G401 (cell line): ENCODE measurements around the gene IL1RL1. TPM values are rescaled to one million over a fixed set of nuclear protein-coding genes. Genes with fewer than 3 reads are reported as not detected.
A peak's percentile ranks its signal among the peaks of the same experiment; 100 is the strongest.
"Not testable (repeated sequence)": the region's sequence is repeated elsewhere in the genome, so short reads cannot be mapped to it uniquely, and the experiment has no call there.

Source experiments
- DNase-seq: peaks from one replicate; pipeline ENCODE4 v3.0.0-alpha.2; 2015; ENCODE audit warnings: low spot score
- in situ Hi-C: cut with HindIII; loops from 2 replicates; pipeline ENCODE4 v1.10.0; 2016; ENCODE audit warnings: low sequenced_read_pairs, mixed read lengths
- total RNA-seq: library from RNA; depleted of rRNA; stranded (reverse); fragments of >200 nt; shearing (Covaris generic); gene quantifications from 2 replicates; pipeline ENCODE4 v1.2.3, GENCODE V29; 2014

IL1RL1 gene
- total RNA-seq, 1 experiment from 2014 or later, result not detected

GRCh38 chr2:102324914-102325313 is 13.6 kb downstream of the IL1RL1 start:
- DNase-seq, in situ Hi-C loops: not testable (repeated sequence)

- in situ Hi-C loops, result no loop called here
- no peak for DNase-seq
These were observed 20.1 kb downstream of the IL1RL1 start for GRCh38 chr2:102331311-102331980.

DNA sequence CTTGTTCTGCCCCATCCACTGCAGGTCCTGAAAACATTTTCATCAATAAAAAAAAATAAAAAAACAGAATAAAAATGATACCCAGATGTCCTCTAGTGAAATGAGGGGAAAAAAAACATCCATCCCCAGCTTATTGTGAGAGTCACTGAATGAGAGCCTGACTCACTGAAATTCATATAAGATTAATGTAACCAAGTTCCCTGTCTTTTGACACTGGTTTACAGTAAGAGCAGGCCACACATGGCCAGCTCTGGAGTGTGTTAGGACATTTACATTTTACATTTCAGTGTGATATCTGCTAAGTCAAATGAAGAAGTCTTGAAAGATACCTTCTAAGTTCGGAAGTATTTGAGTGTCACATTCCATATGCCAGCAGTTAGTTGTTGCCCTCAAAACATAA is 23.1 kb downstream of the IL1RL1 start:
- DNase-seq, result no peak
- in situ Hi-C loops, result no loop called here

GRCh38 chr2:102335871-102336366 is 24.6 kb downstream of the IL1RL1 start:
- in situ Hi-C loops, result no loop called here
- DNase-seq, result no peak

- no peak for DNase-seq
- in situ Hi-C loops, result no loop called here
These were observed 25.2 kb downstream of the IL1RL1 start for GRCh38 chr2:102336502-102336945.

DNA sequence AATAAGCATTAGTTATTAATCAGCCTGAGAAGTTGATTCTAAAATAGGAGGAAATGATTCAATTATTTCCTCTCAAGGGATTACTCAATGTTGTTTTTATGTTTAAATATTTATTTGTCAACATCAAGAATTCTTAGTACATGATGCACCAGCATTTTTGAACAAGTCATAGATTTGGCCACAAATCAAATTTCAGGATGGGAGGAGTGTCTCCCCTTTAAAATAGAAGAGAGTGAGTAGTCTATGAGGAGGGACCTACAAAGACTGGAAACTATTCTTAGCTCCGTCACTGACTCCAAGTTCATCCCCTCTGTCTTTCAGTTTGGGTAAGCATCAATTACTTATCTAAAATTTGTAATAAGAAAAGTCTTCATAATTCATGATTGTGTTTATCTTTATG is 25.6 kb downstream of the IL1RL1 start:
- in situ Hi-C loops, result no loop called here
- DNase-seq, result no peak

GRCh38 chr2:102337481-102338386 is 26.4 kb downstream of the IL1RL1 start:
- in situ Hi-C loops, result no loop called here

DNA sequence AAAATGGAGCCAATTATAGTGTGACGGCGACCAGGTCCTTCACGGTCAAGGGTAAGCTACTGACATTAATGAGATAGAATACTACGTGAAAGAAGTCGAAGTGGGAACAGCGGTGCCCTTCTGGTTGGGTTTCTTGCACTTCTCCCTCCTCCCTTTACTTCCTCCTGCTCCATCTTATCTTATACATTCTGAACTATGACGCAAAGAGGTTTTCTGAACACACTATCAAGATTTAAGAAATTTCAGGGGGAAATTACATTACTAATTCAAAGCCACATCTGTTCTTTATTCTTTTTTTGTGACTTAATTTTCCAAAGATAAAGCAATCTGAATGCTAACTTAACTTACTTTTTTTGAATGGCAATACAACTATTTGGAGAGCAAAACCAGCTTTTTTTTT is 29.4 kb downstream of the IL1RL1 start:
- no peak for DNase-seq
- in situ Hi-C loops, result no loop called here

More at GRCh38 chr2:102337481-102338386, 26.4 kb downstream of the IL1RL1 start:
- no peak for DNase-seq

- no peak for DNase-seq
- in situ Hi-C loops, result no loop called here
These were observed 31.5 kb downstream of the IL1RL1 start for GRCh38 chr2:102342888-102343287.

GRCh38 chr2:102344397-102344796 is 33.0 kb downstream of the IL1RL1 start:
- in situ Hi-C loops, result no loop called here
- no peak for DNase-seq

GRCh38 chr2:102345329-102345920 is 34.1 kb downstream of the IL1RL1 start:
- in situ Hi-C loops, result no loop called here
- no peak for DNase-seq

DNA sequence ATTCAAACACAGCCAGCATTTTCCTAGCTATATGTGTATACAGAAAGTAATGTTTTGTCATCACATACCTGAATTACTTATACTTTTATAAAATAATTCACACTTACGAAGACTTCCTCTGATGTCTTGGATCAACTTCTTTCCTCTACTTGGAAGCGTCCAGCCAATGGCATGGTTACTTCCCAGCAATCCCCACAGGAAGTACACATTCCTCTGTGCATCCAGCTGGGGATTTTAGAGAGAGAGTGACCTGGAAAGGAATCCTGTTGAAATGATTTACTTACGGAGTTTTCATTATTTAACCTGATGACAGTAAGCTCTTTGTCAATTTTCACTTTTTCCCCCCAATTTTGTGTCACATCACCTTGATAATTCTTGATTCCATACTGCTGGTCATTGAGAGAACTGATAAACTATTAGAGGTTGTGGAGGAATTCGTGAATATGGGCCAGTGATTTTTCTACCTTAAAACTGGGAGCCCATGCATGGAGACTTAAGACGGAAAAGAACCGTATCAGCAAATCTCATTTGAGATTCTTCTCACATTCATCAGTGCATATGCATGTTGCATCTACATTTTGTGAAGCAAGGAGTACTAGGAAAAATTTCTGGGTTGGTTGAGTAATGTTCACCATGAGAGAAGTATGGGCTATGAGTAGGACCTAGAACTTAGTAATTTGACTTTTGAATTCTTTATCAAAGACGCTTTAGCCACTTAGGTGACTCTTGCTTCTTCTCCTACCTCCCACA is 35.2 kb downstream of the IL1RL1 start:
- no peak for DNase-seq
- in situ Hi-C loops, result no loop called here

DNA sequence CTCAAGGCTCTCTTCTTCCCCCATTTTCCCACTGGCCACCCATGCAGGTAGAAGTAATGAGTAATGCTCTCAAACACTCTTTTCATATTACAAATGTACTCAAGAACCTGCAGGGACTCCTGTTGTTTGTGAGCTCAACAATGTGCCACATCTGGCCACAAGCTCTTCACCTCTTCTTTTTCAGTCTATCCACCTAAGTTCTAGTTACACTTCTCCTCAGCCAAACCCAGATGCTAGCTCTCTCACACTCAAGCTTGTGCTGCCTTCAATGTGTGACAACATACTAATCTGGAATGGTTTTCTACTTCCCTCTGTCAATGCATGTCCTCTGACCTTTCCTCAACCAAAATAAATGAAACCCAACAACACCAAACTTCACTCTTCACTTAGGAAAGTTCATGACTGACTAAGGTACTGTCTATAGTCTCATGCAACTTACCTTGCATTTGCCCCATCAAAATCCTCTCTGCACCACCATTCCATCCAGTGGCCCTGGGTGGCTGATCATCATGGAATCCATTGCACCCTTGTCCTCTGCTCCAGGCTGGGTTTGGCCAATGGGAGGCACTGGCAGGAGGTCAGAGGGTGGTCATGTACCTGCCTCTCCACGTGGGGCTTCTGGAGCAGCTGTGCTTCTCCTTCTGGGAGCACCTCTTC is 38.9 kb downstream of the IL1RL1 start:
- DNase-seq, result no peak
- in situ Hi-C loops, result no loop called here

GRCh38 chr2:102355526-102356380 is 44.4 kb downstream of the IL1RL1 start, which contains the start of gene IL18R1:
Gene IL18R1, plus strand, starts transcription at chr2:102355796. Its CDS starts 6,865 bp downstream, at chr2:102362661.
- in situ Hi-C loops, result no loop called here
- peak; percentile 4 for DNase-seq

- in situ Hi-C loops, result no loop called here
- DNase-seq, result no peak
These were observed 45.0 kb downstream of the IL1RL1 start for GRCh38 chr2:102356381-102356712.

GRCh38 chr2:102356741-102357140 is 45.4 kb downstream of the IL1RL1 start:
- no peak for DNase-seq
- in situ Hi-C loops, result no loop called here

DNA sequence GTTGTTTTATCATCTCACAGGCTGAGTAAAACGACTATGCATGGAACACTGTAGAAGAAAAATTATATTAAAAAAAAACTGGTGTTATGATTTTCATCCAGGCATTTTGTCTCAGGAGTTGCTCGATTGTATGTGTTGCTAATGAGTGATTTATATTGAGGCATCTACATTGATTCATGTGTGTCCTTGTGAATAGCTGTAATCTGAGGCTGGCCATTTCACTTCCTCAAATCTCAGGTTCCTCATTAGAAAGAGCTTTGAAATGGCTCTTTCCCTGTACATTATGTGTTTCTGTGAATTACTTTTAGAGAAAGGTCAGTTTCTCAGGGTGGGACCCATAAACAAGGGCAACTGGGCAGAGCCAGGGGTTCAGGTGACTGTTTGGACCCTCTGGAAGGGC is 46.6 kb downstream of the IL1RL1 start:
- DNase-seq, result no peak
- in situ Hi-C loops, result no loop called here

DNA sequence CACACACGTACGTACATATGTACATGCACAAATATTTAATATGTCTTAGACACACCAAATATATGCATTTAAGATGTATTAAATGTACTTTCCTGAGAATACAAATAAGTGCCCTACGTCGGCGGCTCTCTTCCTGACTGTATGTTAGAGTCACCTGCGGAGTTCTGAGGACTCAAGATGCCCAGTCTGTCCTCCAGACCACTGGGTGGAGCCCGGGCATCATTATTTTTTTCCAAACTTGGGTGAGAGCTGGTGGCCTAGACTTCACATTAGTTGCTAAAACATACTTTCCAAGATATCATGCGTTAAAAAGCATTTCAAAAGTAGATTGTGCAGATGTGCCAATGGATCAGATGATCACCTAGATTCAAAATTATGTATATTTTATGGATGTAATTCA is 47.1 kb downstream of the IL1RL1 start:
- in situ Hi-C loops, result no loop called here
- DNase-seq, result no peak
